HG02840 (cell line): ENCODE data around the gene SNAP91.
"Not testable (repeated sequence)": the region's sequence is repeated elsewhere in the genome, so short reads cannot be mapped to it uniquely, and the experiment has no call there.

Experiments
- ATAC-seq: cut with Tn5 transposase; IDR thresholded peaks from one replicate; pipeline ENCODE4 v1.9.1; 2021; ENCODE audit warnings: mild to moderate bottlenecking, moderate library complexity, moderate number of reproducible peaks; ENCODE audit not compliant: unreplicated experiment, low FRiP score

The SNAP91 gene

GRCh38 chr6:83708970-83709747 lies at the start of gene SNAP91:
SNAP91 (minus strand) TSS chr6:83709101; CDS start chr6:83707927, 1,174 bp downstream.
- no peak for ATAC-seq

- ATAC-seq: no peak
Measured at GRCh38 chr6:83758533-83758932, 49.6 kb upstream of the SNAP91 start.

- no peak for ATAC-seq
Measured at GRCh38 chr6:83757021-83757420, 48.1 kb upstream of the SNAP91 start.

DNA sequence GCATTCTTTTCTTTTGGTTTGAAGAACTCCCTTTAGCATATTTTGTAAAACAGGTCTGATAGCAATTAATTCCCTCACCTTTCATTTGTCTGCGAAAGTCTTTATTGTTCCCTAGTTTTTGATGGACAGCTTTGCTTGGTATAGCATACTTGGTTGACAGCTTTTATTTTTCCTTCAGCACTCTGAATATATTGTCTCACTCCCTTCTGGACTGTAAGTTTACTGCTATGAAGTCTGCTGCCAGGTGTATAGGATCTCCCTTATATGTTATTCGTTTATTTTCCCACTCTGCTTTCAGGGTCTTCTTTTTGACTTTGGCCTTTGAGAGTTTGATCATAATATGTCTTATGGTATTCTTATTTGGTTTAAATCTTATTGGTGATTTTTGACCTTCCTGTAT lies 47.7 kb upstream of the SNAP91 start:
- ATAC-seq: no peak

DNA sequence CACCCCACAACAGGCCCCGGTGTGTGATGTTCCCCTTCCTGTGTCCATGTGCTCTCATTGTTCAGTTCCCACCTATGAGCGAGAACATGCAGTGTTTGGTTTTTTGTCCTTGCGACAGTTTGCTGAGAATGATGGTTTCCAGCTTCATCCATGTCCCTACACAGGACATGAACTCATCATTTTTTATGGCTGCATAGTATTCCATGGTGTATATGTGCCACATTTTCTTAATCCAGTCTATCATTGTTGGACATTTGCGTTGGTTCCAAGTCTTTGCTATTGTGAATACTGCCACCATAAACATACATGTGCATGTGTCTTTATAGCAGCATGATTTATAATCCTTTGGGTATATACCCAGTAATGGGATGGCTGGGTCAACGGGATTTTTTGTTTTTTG lies 43.5 kb upstream of the SNAP91 start:
- not testable (repeated sequence) for ATAC-seq

- ATAC-seq: no peak
Measured at GRCh38 chr6:83741089-83741488, 32.2 kb upstream of the SNAP91 start.

GRCh38 chr6:83735461-83735860 lies 26.6 kb upstream of the SNAP91 start:
- ATAC-seq: no peak

DNA sequence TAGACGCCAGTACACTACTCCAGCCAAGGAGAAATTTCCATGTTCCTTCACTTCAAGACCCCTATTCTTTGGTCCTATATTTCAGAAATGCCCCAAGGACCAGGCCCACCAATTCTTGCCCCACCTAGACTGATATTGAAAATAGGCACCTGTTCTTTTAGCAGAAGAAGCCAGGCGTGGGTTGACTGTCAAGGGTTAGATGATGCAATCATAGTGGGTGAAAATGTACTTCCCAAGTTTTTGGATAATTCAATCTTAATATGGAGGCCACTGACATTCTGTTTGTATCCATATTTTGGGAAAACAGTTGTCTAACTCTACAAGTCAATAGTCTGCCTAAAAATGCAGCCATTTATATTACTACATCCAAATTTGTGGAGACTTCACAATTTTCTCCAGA lies 21.0 kb upstream of the SNAP91 start:
- ATAC-seq: no peak

GRCh38 chr6:83722876-83723275 lies 14.0 kb upstream of the SNAP91 start:
- ATAC-seq: no peak

- no peak for ATAC-seq
Measured at GRCh38 chr6:83717809-83718208, 8.9 kb upstream of the SNAP91 start.

GRCh38 chr6:83711958-83712357 lies 3.1 kb upstream of the SNAP91 start:
- no peak for ATAC-seq

- ATAC-seq: no peak
Measured at GRCh38 chr6:83709748-83710050, 798 bp upstream of the SNAP91 start.

GRCh38 chr6:83708546-83708969 lies 343 bp downstream of the SNAP91 start:
- no peak for ATAC-seq

DNA sequence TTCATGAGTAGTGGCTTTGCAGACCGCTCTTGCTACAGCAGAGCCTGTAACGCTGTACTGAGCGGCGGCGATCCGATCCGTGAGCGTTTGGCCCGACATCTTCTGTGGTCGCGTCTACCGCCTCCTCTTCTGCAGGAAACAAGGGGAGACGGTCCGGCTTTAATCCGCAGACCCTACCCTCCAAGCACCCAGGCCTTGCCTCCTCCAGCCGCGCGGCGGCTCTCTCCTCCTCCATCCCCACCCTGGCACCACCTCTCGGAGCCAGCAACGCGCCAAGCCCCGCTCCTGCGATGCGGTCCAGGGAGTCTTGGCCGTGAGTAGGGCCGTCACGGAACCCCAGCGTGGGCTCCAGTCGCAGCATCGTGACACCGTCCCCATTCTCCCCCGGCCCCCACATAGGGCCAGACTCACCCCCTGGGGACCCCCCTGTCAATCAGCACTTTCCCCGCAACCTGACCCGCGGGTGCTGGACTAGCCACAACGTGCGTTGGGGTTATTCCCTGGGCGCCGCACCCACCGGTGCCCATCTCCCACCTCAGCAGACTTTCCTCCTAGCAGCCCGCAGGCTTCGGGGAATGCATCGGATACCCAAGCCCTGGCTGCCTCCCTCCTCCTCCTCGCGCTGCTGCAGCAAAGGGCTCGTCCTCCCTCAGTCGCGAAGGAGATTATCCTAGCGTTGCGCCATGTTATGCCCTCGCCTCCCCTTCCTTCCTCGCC lies 914 bp downstream of the SNAP91 start:
- no peak for ATAC-seq

DNA sequence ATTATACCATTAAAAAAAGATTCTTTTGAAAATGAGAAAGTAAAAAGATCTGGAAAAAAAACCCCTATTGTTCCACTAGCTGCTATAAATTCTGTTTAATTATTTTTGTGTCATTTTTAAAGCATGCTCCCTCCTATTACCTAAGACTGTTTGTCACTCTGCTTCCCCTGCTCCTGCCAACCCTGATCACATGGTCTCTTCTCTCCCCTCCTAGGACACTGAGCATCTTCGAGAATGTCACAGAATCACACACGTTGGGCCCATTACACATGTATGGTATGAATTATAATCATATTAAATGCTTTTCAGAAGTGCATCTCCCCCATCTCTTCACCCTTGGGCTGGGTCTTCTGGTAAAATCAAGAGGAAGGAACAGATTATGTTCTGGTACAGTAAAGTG lies 6.2 kb downstream of the SNAP91 start:
- no peak for ATAC-seq

DNA sequence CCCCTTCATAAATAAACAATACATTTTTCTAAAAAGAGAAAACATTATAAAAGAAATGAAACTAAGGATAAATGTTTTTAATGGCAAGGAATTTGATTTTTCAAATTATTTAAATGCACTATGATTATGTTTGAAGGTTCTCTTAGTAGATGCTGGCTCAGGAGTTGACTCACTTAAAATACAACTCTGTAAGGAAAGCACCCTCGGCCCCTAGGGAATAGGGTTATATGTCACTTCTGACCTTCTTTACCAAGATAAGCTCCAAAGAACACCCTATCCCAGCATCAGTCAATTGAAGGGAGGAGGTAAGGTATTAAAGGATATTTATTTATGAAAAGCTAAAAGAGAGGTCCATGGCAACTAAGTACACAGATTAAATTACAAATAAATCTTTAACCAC lies 6.8 kb downstream of the SNAP91 start:
- no peak for ATAC-seq

DNA sequence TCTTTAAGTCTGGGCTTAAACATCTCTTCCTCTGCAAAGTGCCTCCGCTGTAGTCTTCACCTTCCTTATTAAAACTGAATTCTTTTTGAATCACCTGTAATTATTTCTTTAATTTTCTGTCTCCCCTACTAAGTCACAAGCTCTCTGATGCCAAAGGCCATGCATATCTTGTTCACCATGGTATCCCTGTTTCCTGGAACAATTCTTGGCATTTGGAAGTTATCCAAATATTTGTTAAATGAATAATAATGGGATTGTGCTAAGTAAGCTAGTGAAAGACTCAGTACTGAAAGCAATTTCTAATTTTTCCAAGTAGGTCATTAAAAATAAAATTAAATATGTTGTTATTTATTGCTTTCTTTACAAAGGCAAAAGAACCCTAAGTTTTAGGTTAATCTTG lies 12.2 kb downstream of the SNAP91 start:
- no peak for ATAC-seq

- ATAC-seq: no peak
Measured at GRCh38 chr6:83685481-83685880, 23.4 kb downstream of the SNAP91 start.

GRCh38 chr6:83677791-83678190 lies 31.1 kb downstream of the SNAP91 start:
- ATAC-seq: no peak

DNA sequence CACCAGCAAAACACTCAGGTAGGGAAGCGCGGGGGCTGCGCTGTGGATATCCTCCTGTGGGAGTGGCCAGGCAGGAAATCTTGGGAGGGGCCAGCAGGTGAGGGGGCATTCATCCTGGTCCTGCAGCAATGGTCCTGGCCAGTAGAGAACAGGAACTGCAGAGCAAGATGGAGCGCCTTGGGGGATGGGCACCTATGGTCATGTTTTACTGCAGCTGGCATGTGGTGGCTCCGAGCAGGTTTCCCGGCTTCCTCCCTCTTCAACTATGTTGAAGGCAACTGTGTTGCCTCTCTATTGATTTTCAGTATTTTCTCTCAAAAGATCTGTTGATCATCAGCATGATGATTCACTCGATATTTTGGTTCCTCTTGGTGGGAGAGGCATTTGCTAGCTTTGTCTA lies 70.9 kb downstream of the SNAP91 start:
- ATAC-seq: no peak

DNA sequence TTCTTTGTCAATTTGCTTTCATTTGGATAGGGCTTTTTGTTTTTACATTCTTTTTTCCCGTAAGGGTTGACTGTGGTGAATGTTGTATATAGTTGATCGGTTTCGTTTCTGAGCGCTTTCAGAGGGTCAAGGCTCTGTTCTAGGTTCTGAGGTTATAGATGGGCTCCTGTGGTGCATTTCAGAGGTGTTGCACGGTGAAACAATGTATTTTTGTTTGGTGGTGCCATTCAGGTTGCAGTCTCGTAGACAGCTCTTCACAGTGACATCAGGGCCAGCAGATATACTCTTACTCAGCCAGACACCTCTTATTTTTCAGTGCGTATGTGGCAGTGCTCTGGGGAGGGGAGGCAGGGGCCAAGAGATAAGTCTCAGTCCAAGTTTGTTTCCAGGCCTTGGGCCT lies 72.1 kb downstream of the SNAP91 start:
- no peak for ATAC-seq

DNA sequence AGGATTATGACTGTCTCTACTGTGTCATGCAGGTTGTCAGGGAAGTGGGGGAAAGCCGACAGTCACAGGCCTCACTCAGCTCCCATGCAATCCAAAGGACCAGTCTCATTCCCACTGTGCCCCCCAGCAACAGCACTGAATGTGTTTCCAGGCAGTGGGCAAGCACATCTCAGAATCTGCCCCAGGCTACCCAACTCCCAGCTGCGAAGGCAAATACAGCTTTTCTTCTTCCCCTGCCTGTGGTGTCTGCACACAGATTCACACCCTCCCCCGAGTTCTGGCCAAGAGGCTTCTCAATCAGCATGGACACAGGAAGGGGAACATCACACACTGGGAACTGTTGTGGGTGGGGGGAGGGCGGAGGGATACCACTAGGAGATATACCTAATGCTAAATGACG lies 75.3 kb downstream of the SNAP91 start:
- ATAC-seq: no peak
